Measurements from ENCODE around the gene PACC1.
A peak's percentile ranks its signal among the peaks of the same experiment; 100 is the strongest.

The PACC1 gene

GRCh38 chr1:212447478-212447877, 32.8 kb upstream of the PACC1 start:
- intact Hi-C loops (cut with DNase I): no loop called here
- DNase-seq: peak in 1 of 42 donors; percentile 34

GRCh38 chr1:212446333-212446732, 31.6 kb upstream of the PACC1 start:
- peak in 1 of 42 donors; percentile 40 for DNase-seq
- intact Hi-C loops (cut with DNase I): no loop called here

- intact Hi-C loops (cut with DNase I): no loop called here
- DNase-seq: no peak
Measured at GRCh38 chr1:212442408-212442807, 27.7 kb upstream of the PACC1 start.

- DNase-seq: peak in 32 of 42 donors; percentile 30 to 89 (median 64)
- intact Hi-C loops (cut with DNase I): no loop called here
Measured at GRCh38 chr1:212440419-212440818, 25.7 kb upstream of the PACC1 start.

GRCh38 chr1:212438831-212439237, 24.1 kb upstream of the PACC1 start:
- DNase-seq: peak in 6 of 42 donors; percentile 17 to 65 (median 46)
- intact Hi-C loops (cut with DNase I): no loop called here

GRCh38 chr1:212437179-212437798, 22.6 kb upstream of the PACC1 start:
- intact Hi-C loops (cut with DNase I): no loop called here
- peak in 14 of 42 donors; percentile 21 to 85 (median 54) for DNase-seq

GRCh38 chr1:212434992-212435391, 20.3 kb upstream of the PACC1 start:
- DNase-seq: no peak

GRCh38 chr1:212433577-212434462, 19.1 kb upstream of the PACC1 start:
- peak in 3 of 42 donors; percentile 12 to 22 (median 21) for DNase-seq
- intact Hi-C loops (cut with DNase I): loop anchor here (2.0 to 5.0 kb wide), 2 partner anchors 19 to 67 kb away; partner anchors contain the start of gene PACC1

More at GRCh38 chr1:212434992-212435391, 20.3 kb upstream of the PACC1 start:
- intact Hi-C loops (cut with DNase I): loop anchor here (5.0 kb wide), 1 partner anchor 68 kb away; no protein-coding TSS in a partner anchor

- peak; percentile 53 to 94 (median 88) for DNase-seq
- intact Hi-C loops (cut with DNase I): loop anchor here (2.0 to 5.0 kb wide), 2 partner anchors 18 to 66 kb away; partner anchors contain the start of gene PACC1
Measured at GRCh38 chr1:212432661-212433576, 18.2 kb upstream of the PACC1 start, which contains the start of gene NENF. NENF (plus strand) TSS chr1:212432920; CDS start chr1:212432944, 24 bp downstream.

- DNase-seq: no peak
- intact Hi-C loops (cut with DNase I): loop anchor here (2.0 to 5.0 kb wide), 2 partner anchors 17 to 65 kb away; partner anchors contain the start of gene PACC1
Measured at GRCh38 chr1:212432272-212432660, 17.6 kb upstream of the PACC1 start.

GRCh38 chr1:212431644-212432043, 17.0 kb upstream of the PACC1 start:
- no peak for DNase-seq
- intact Hi-C loops (cut with DNase I): loop anchor here (2.0 to 5.0 kb wide), 2 partner anchors 17 to 64 kb away; partner anchors contain the start of gene PACC1

GRCh38 chr1:212430955-212431394, 16.3 kb upstream of the PACC1 start:
- intact Hi-C loops (cut with DNase I): loop anchor here (5.0 kb wide), 1 partner anchor 64 kb away; no protein-coding TSS in a partner anchor
- no peak for DNase-seq

- intact Hi-C loops (cut with DNase I): loop anchor here (5.0 kb wide), 1 partner anchor 63 kb away; no protein-coding TSS in a partner anchor
Measured at GRCh38 chr1:212430416-212430815, 15.7 kb upstream of the PACC1 start.

GRCh38 chr1:212428496-212428895, 13.8 kb upstream of the PACC1 start:
- no peak for DNase-seq
- intact Hi-C loops (cut with DNase I): no loop called here

More at GRCh38 chr1:212430416-212430815, 15.7 kb upstream of the PACC1 start:
- DNase-seq: no peak

GRCh38 chr1:212423879-212424278, 9.2 kb upstream of the PACC1 start:
- DNase-seq: no peak
- intact Hi-C loops (cut with DNase I): no loop called here

- intact Hi-C loops (cut with DNase I): no loop called here
- no peak for DNase-seq
Measured at GRCh38 chr1:212421165-212421564, 6.5 kb upstream of the PACC1 start.

- DNase-seq: peak; percentile 26 to 92 (median 83)
- intact Hi-C loops (cut with DNase I): loop anchor here (2.0 kb wide), 1 partner anchor 18 kb away; the partner anchor contains the start of gene NENF
Measured at GRCh38 chr1:212415107-212415841, 588 bp upstream of the PACC1 start.
